Measurements from ENCODE around the gene MAD2L1BP. TPM values are rescaled to one million over a fixed set of nuclear protein-coding genes. Genes with fewer than 3 reads are reported as not detected.

Gene MAD2L1BP
- total RNA-seq, 2 donors from 2014 or later = 14.8 to 17.4 TPM

DNA sequence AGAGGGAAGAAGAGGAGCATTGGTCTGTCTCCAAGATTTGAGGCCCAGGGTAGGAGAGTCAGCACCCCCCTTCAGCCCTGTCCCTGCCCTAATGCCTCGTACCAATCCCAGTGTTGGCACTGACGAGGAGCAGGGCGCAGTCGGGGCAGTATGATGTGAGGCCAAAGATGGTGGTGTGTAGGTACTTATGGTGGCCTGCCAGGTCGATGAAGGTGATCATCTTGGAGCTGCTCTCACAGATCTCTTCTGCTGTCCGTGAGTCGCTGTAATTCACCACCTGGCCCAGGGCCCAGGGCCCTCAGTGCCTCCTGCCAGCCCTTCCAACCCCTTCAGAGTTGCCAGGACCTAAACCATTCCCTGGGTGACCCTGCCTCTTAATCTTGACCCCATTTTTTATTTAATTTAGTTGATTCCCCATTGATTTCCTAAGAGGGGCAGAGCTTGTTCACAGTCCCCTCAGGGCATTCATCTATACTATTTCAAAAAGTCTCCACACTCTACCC is 10.8 kb upstream of the MAD2L1BP start:
- Histone ChIP-seq H3K36me3 (replicated peaks in 1 of 2; ENCODE audit: insufficient read depth in 1 of 2, low read depth in 2 of 2) (peaks cover 0 to 23% of the 10 kb centered on the region in 2 donors), H3K27ac (no peak overlapping the region), H3K4me1 (peaks cover 20% of the 10 kb centered on the region), H3K27me3 (no peaks in the 10 kb centered on the region), H3K9me3 (no peaks in the 10 kb centered on the region), H3K4me3 (no peak overlapping the region)
- TF ChIP-seq, protein P1, sequence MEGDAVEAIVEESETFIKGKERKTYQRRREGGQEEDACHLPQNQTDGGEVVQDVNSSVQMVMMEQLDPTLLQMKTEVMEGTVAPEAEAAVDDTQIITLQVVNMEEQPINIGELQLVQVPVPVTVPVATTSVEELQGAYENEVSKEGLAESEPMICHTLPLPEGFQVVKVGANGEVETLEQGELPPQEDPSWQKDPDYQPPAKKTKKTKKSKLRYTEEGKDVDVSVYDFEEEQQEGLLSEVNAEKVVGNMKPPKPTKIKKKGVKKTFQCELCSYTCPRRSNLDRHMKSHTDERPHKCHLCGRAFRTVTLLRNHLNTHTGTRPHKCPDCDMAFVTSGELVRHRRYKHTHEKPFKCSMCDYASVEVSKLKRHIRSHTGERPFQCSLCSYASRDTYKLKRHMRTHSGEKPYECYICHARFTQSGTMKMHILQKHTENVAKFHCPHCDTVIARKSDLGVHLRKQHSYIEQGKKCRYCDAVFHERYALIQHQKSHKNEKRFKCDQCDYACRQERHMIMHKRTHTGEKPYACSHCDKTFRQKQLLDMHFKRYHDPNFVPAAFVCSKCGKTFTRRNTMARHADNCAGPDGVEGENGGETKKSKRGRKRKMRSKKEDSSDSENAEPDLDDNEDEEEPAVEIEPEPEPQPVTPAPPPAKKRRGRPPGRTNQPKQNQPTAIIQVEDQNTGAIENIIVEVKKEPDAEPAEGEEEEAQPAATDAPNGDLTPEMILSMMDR (IDR thresholded peaks at IDR 0.05) = no peak
- TF ChIP-seq POLR2A (IDR thresholded peaks at IDR 0.05) = no peak
- ATAC-seq = no peak
- WGBS, 2 donors = 82 to 86% methylated on average over 5 to 7 of the region's 7 CpGs
- intact Hi-C loops (cut with DNase I) = no loop called here
- DNase-seq = no peak

DNA sequence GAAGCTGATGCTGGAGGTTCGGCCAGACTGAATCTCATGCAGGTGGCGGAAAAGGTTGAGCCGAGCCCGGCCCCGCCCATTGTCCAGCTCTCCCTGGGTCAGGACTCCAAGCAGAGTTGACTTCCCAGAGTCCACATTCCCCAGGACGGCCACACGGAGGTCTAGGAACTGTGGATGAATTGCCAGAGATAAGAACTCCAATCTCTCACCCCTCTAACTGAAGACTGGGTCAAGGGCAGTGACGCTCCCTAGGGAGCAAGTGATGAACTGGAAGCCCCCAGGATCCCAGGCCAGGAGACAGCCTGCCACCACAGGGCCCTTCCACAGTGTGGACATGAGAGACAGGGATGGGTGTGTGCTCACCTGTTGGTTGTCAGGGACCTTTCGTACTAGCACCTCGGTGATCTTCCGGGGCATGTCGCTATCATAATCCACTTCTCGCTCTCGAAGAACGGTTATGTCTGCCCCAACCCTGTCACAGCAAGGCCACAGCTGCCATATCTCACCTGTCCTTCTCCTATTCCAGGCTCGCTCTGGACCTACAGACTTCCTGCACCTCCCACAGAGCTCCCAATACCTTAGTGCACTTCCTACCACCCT is 10.1 kb upstream of the MAD2L1BP start:
- Histone ChIP-seq H3K9me3 (no peaks in the 10 kb centered on the region), H3K4me1 (peaks cover 24% of the 10 kb centered on the region), H3K4me3 (no peak overlapping the region), H3K36me3 (replicated peaks in 1 of 2; ENCODE audit: insufficient read depth in 1 of 2, low read depth in 2 of 2) (peaks cover 0 to 23% of the 10 kb centered on the region in 2 donors), H3K27me3 (no peaks in the 10 kb centered on the region), H3K27ac (no peak overlapping the region)
- ATAC-seq (no peak), DNase-seq (no peak)
- intact Hi-C loops (cut with DNase I) = no loop called here
- WGBS, 2 donors = 89 to 92% methylated on average over 13 to 16 of the region's 16 CpGs
- TF ChIP-seq, protein P1 (IDR thresholded peaks at IDR 0.05) = no peak
- no peak for TF ChIP-seq POLR2A (IDR thresholded peaks at IDR 0.05)

DNA sequence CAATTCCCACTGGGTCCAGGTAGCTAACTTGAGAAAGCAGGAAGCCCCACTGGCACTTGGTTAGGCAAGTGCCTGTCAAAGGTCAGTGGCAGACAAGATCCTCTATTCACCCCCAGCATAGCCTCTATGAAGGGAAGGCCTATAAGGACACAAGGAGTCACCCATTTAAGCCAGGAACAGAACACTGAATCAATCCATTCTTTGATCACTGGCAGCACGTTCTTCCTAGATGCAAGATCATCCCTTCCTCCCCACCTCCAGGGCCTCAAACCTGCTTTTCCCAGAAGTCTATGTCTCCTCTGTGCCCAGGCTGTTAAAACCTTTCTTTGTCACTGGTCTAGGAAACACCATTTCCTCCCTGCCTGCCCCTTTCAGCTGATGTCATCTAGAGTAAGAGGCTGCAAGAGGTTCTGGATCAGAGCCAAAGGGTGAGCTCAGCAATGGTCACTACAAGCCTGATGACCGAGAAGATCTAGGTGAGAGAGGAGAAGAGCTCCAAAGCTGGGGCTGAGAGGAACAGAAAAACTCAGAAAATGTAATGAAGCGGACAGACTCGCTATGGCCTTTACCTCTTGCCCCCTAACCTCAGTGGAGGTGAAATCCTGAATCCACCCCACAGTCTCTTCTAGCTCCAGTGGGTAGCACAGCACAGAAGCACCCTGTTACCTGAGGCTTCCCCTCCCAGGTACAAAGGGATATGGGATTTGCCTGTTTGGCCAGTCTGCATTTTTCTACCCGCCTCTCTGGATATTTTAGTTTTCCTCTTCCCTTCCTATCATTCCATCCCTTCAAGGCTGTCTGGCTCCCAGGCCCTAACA is 8.4 kb upstream of the MAD2L1BP start:
- Histone ChIP-seq H3K9me3 (no peaks in the 10 kb centered on the region), H3K4me3 (no peak overlapping the region), H3K27ac (peak overlapping the region; percentile 62 to 95 (median 80)), H3K36me3 (replicated peaks in 1 of 2; ENCODE audit: insufficient read depth in 1 of 2, low read depth in 2 of 2) (peaks cover 0 to 17% of the 10 kb centered on the region in 2 donors), H3K27me3 (no peaks in the 10 kb centered on the region), H3K4me1 (peaks cover 26% of the 10 kb centered on the region)
- TF ChIP-seq, protein P1 (IDR thresholded peaks at IDR 0.05) = no peak
- peak in 2 of 3 donors; percentile 37 to 40 for TF ChIP-seq POLR2A (IDR thresholded peaks at IDR 0.05)
- ATAC-seq (no peak), DNase-seq (peak; percentile 80 to 92 (median 86))
- WGBS, 2 donors = 50% methylated on average over 5 of the region's 5 CpGs
- intact Hi-C loops (cut with DNase I) = no loop called here

DNA sequence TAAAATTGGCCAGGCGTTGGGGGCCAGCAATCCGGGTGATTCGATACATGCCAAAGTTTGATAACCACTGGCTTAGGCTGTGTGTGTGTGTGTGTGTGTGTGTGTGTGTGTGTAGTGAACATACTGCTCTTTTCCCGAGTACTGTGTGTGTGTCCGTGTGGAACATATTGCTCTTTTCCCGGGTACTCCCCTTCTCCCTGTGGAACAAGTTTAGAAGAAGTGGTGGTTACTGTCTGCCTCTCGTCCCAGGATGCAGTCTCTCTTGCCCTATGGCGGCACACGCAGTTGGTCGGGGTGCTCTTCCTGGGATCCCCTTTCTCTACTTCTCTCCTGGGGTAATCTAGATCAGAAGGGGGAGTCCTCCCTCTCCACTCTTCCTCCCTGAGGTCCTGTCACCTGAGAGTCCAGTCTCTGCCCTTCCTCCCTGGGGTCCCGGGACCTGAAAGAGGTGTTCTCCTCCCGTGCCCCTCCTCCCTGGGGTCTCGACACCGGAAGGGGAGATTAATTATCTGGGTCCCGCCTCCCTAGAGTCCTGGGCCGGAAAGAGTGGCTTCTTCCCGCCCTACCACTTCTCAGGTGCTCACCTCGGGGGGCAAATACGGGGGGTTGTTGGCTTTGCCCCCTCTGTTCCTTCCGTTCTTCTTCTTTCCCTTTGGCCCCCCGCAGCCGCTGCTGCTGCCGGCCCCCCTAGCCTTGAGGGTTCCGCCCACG is 7.1 kb upstream of the MAD2L1BP start:
- DNase-seq (peak; percentile 53 to 62 (median 56)), ATAC-seq (no peak)
- Histone ChIP-seq H3K27ac (peak overlapping the region; percentile 94 to 96 (median 94)), H3K9me3 (no peaks in the 10 kb centered on the region), H3K27me3 (no peaks in the 10 kb centered on the region), H3K4me3 (peak overlapping the region; percentile 77 to 96), H3K36me3 (replicated peaks in 1 of 2; ENCODE audit: insufficient read depth in 1 of 2, low read depth in 2 of 2) (peaks cover 0 to 14% of the 10 kb centered on the region in 2 donors), H3K4me1 (peaks cover 26% of the 10 kb centered on the region)
- TF ChIP-seq POLR2A (IDR thresholded peaks at IDR 0.05) = peak in 1 of 3 donors; percentile 23
- TF ChIP-seq, protein P1 (IDR thresholded peaks at IDR 0.05) = no peak
- WGBS, 2 donors = 0 to 2% methylated on average over 21 to 25 of the region's 25 CpGs
- intact Hi-C loops (cut with DNase I) = no loop called here
